GM19455 (cell line): ENCODE results near the gene HLA-E.

Experiments used
- ATAC-seq: cut with Tn5 transposase; IDR thresholded peaks from one replicate; pipeline ENCODE4 v1.9.1; 2021; ENCODE audit not compliant: unreplicated experiment

HLA-E gene

DNA sequence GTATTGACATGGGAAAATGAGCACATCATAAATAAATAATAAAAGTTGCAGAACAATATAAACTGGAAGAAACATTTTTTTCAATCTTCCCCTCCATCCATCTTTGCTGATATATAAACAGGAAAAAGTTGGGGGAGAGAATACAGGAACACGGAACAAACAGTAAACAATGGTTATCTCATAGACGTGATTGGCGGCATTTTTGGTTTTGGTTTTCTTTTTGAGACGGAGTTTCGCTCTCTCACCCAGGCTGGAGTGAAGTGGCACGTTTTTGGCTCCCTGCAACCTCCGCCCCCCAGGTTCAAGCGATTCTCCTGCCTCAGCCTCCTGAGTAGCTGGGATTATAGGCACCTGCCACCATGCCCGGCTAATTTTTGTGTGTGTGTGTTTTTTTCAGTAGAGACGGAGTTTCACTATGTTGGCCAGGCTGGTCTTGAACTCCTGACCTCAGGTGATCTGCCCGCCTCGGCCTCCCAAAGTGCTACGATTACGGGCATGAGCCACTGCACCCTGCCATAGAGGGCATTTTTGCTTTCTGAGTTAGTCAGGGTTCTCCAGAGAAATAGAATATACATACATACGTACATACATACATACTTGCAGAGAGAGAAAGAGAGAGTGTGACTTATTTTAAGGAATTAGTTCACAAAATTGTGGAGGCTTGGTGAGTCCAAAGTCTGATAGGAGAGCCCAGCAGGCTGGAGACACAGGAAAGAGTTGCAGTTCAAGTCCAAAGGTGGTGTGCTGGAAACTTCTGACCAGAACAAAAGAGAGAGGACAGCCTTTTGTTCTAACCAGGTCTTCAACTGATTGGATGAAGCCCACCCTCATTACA, 44.4 kb downstream of the HLA-E start:
- ATAC-seq: no peak

DNA sequence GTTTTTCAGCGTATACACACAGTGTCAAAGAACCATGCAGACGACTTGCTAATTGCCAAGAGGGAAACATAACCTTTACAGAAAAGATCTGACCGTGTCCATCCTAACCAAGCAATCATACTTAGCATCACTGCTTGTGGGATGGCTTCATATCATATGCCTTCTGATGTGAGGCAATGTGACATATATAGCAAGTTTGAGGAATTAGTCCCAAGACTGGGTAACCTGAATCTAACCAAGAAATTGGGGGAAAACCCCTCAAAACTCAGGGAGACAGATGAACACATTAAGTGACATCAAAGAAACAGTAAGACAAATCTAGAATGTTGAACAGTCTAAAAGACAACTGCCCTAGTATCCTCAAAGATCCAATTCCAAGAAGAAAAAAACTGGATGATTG, 48.6 kb downstream of the HLA-E start:
- no peak for ATAC-seq

DNA sequence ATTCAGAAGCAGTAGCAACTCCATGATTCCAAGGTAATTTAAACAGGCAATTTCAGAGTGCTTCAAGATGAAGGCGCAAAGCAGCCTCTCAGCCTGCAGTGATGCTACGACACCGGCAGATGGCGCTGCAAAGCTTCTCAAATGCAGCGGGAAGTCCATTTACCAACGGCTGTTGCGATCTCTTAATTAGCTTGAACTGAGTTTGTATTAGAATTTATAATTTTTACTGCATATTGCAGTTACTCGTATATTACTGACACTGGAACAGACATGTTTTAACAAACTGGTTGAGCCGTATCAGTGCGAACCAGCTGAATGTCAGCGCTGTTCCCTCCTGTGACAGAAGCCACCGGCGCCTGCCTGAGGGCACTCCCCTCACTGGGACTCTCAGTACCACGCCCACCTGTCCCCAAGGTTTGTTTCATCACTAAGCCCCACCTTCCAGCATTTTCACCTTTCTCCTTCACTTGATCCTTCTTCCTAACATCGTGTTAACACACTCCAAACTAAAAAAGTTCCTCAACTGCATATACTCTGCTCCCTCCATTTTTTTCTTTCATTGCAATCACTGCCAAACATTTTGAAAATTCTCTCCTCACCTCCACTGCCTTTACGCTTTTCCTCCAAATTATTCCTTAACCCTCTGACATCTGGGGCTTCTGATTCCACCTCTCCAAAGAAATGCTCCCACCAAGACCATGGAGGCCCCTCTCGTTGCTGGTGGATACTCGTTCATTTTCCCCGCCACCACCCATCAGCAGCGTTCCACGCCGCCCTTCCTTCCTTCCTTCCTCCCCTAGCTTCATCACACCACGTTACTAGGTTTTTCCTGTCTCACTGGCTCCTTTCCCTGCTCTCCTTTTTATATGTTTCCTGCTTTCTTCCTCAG, 52.5 kb downstream of the HLA-E start:
- ATAC-seq: no peak

GRCh38 chr6:30542404-30542725, 53.1 kb downstream of the HLA-E start:
- ATAC-seq: no peak

GRCh38 chr6:30542915-30543314, 53.6 kb downstream of the HLA-E start:
- ATAC-seq: no peak
